HUES6 (cell line): Measurements from ENCODE around the gene ACER2.
"Not testable (repeated sequence)": the region's sequence is repeated elsewhere in the genome, so short reads cannot be mapped to it uniquely, and the experiment has no call there.

Experiments used
- H3K27ac ChIP-seq: 2 replicates; pipeline ENCODE4 v1.7.0; 2013; ENCODE audit warnings: low read depth, mild to moderate bottlenecking, low read length, inconsistent platforms
- H3K27me3 ChIP-seq: 2 replicates; pipeline ENCODE4 v1.6.1; 2013; ENCODE audit warnings: low read length; ENCODE audit not compliant: control insufficient read depth, insufficient read depth
- H3K36me3 ChIP-seq: 2 replicates; pipeline ENCODE4 v1.6.1; 2013; ENCODE audit warnings: low read length; ENCODE audit not compliant: control insufficient read depth, insufficient read depth
- H3K4me1 ChIP-seq: 2 replicates; pipeline ENCODE4 v1.6.1; 2013; ENCODE audit warnings: low read length; ENCODE audit not compliant: control insufficient read depth, insufficient read depth
- H3K4me3 ChIP-seq: 2 replicates; pipeline ENCODE4 v1.5.1; 2013; ENCODE audit warnings: low read depth, low read length
- H3K9ac ChIP-seq: one replicate; pipeline ENCODE4 v1.6.1; 2013; ENCODE audit warnings: mild to moderate bottlenecking, low read length
- H3K9me3 ChIP-seq: 2 replicates; pipeline ENCODE4 v1.6.1; 2013; ENCODE audit warnings: low read depth, low read length; ENCODE audit not compliant: control insufficient read depth, insufficient read depth

ACER2 gene

GRCh38 chr9:19380826-19381075, 28.1 kb upstream of the ACER2 start:
- peak overlapping the region; percentile 95 for H3K9ac ChIP-seq
- H3K4me3 ChIP-seq: peak overlapping the region; percentile 90
- no peaks in the 10 kb centered on the region for H3K27me3 ChIP-seq
- peaks cover 40% of the 10 kb centered on the region for H3K36me3 ChIP-seq
- no peaks in the 10 kb centered on the region for H3K9me3 ChIP-seq
- H3K27ac ChIP-seq: peak overlapping the region; percentile 35; the same call in 1 of the 2 replicates
- H3K4me1 ChIP-seq: no peaks in the 10 kb centered on the region; the same call in 1 of the 2 replicates

GRCh38 chr9:19381656-19382055, 27.2 kb upstream of the ACER2 start:
- no peak overlapping the region for H3K27ac ChIP-seq
- H3K9me3 ChIP-seq: no peaks in the 10 kb centered on the region
- H3K4me3 ChIP-seq: no peak overlapping the region
- no peak overlapping the region for H3K9ac ChIP-seq
- H3K27me3 ChIP-seq: no peaks in the 10 kb centered on the region
- no peaks in the 10 kb centered on the region; the same call in 1 of the 2 replicates for H3K4me1 ChIP-seq
- H3K36me3 ChIP-seq: peaks cover 31% of the 10 kb centered on the region

GRCh38 chr9:19385212-19385611, 23.6 kb upstream of the ACER2 start:
- not testable (repeated sequence) for H3K9me3 ChIP-seq, H3K36me3 ChIP-seq, H3K27ac ChIP-seq, H3K9ac ChIP-seq, H3K27me3 ChIP-seq, H3K4me1 ChIP-seq, H3K4me3 ChIP-seq

- Histone ChIP-seq H3K27me3 (no peaks in the 10 kb centered on the region), H3K9ac (no peak overlapping the region), H3K4me3 (no peak overlapping the region), H3K4me1 (no peaks in the 10 kb centered on the region), H3K9me3 (no peaks in the 10 kb centered on the region), H3K36me3 (no peaks in the 10 kb centered on the region), H3K27ac (no peak overlapping the region)
Measured at GRCh38 chr9:19385786-19386501, 22.9 kb upstream of the ACER2 start.

- H3K9ac ChIP-seq: no peak overlapping the region
- no peak overlapping the region for H3K27ac ChIP-seq
- H3K4me3 ChIP-seq: no peak overlapping the region
- no peaks in the 10 kb centered on the region for H3K27me3 ChIP-seq
- H3K4me1 ChIP-seq: no peaks in the 10 kb centered on the region
- no peaks in the 10 kb centered on the region for H3K36me3 ChIP-seq
- no peaks in the 10 kb centered on the region for H3K9me3 ChIP-seq
Measured at GRCh38 chr9:19386502-19387044, 22.2 kb upstream of the ACER2 start.

GRCh38 chr9:19387317-19387716, 21.5 kb upstream of the ACER2 start:
- no peak overlapping the region for H3K9ac ChIP-seq
- H3K9me3 ChIP-seq: no peaks in the 10 kb centered on the region
- no peaks in the 10 kb centered on the region for H3K27me3 ChIP-seq
- H3K4me3 ChIP-seq: no peak overlapping the region
- H3K27ac ChIP-seq: no peak overlapping the region
- H3K4me1 ChIP-seq: no peaks in the 10 kb centered on the region
- no peaks in the 10 kb centered on the region for H3K36me3 ChIP-seq

GRCh38 chr9:19389539-19389938, 19.3 kb upstream of the ACER2 start:
- not testable (repeated sequence) for H3K36me3 ChIP-seq, H3K9me3 ChIP-seq, H3K27me3 ChIP-seq, H3K27ac ChIP-seq, H3K4me3 ChIP-seq, H3K9ac ChIP-seq, H3K4me1 ChIP-seq

- Histone ChIP-seq H3K9ac (no peak overlapping the region), H3K27ac (no peak overlapping the region), H3K36me3 (no peaks in the 10 kb centered on the region), H3K4me1 (no peaks in the 10 kb centered on the region), H3K9me3 (peaks cover 13% of the 10 kb centered on the region), H3K27me3 (no peaks in the 10 kb centered on the region), H3K4me3 (no peak overlapping the region)
Measured at GRCh38 chr9:19397845-19398244, 11.0 kb upstream of the ACER2 start.

- H3K36me3 ChIP-seq, H3K4me1 ChIP-seq, H3K4me3 ChIP-seq, H3K27ac ChIP-seq, H3K27me3 ChIP-seq, H3K9ac ChIP-seq: not testable (repeated sequence)
- peaks cover 26% of the 10 kb centered on the region for H3K9me3 ChIP-seq
Measured at GRCh38 chr9:19403231-19403630, 5.6 kb upstream of the ACER2 start.

GRCh38 chr9:19404283-19405075, 4.3 kb upstream of the ACER2 start:
- peaks cover 26% of the 10 kb centered on the region for H3K9me3 ChIP-seq

GRCh38 chr9:19405771-19406170, 3.0 kb upstream of the ACER2 start:
- Histone ChIP-seq H3K9ac (no peak overlapping the region), H3K36me3 (no peaks in the 10 kb centered on the region), H3K4me3 (no peak overlapping the region), H3K9me3 (peaks cover 26% of the 10 kb centered on the region), H3K4me1 (peaks cover 4% of the 10 kb centered on the region; the same call in 1 of the 2 replicates), H3K27me3 (peaks cover 11% of the 10 kb centered on the region), H3K27ac (no peak overlapping the region)

More at GRCh38 chr9:19404283-19405075, 4.3 kb upstream of the ACER2 start:
- Histone ChIP-seq H3K27ac (no peak overlapping the region), H3K36me3 (no peaks in the 10 kb centered on the region), H3K4me1 (no peaks in the 10 kb centered on the region), H3K4me3 (no peak overlapping the region), H3K27me3 (peaks cover 11% of the 10 kb centered on the region), H3K9ac (no peak overlapping the region)
